ENCODE results near the gene RASSF3. TPM values are rescaled to one million over a fixed set of nuclear protein-coding genes. Genes with fewer than 3 reads are reported as not detected.

RASSF3 gene
- total RNA-seq, 1 donor from 2014 or later = 35.8 TPM

- intact Hi-C loops (cut with micrococcal nuclease) = loop anchor here (1.0 to 5.0 kb wide), 5 partner anchors 9 to 88 kb away; partner anchors contain the start of gene GNS
- H3K9me3 Mint-ChIP-seq = no peaks in the 10 kb centered on the region
- peaks cover 4% of the 10 kb centered on the region for H3K36me3 Mint-ChIP-seq (ENCODE audit: low read depth)
- peak overlapping the region; percentile 97 for H3K27ac Mint-ChIP-seq
- H3K4me1 Mint-ChIP-seq (ENCODE audit: low read depth) = peaks cover 87% of the 10 kb centered on the region
- H3K4me3 Mint-ChIP-seq (ENCODE audit: low read depth) = peak overlapping the region; percentile 87
- no peaks in the 10 kb centered on the region for H3K27me3 Mint-ChIP-seq (ENCODE audit: low read depth)
- DNase-seq (ENCODE audit: low spot score) = peak; percentile 43
Observed at GRCh38 chr12:64669270-64669842, 59.1 kb downstream of the RASSF3 start.

- Mint-ChIP-seq H3K27ac (peak overlapping the region; percentile 97), H3K36me3 (ENCODE audit: low read depth) (peaks cover 4% of the 10 kb centered on the region), H3K27me3 (ENCODE audit: low read depth) (no peaks in the 10 kb centered on the region), H3K9me3 (no peaks in the 10 kb centered on the region), H3K4me3 (ENCODE audit: low read depth) (peak overlapping the region; percentile 87), H3K4me1 (ENCODE audit: low read depth) (peaks cover 89% of the 10 kb centered on the region)
- intact Hi-C loops (cut with micrococcal nuclease) = no loop called here
- DNase-seq (ENCODE audit: low spot score) = no peak
Observed at GRCh38 chr12:64670019-64670418, 59.7 kb downstream of the RASSF3 start.

- no peak for DNase-seq (ENCODE audit: low spot score)
- H3K9me3 Mint-ChIP-seq = no peaks in the 10 kb centered on the region
Observed at GRCh38 chr12:64670919-64671639, 60.8 kb downstream of the RASSF3 start.

GRCh38 chr12:64671681-64672080, 61.4 kb downstream of the RASSF3 start:
- Mint-ChIP-seq H3K4me3 (ENCODE audit: low read depth) (peak overlapping the region; percentile 87), H3K27me3 (ENCODE audit: low read depth) (no peaks in the 10 kb centered on the region), H3K36me3 (ENCODE audit: low read depth) (peaks cover 4% of the 10 kb centered on the region), H3K4me1 (ENCODE audit: low read depth) (peaks cover 83% of the 10 kb centered on the region), H3K27ac (peak overlapping the region; percentile 70), H3K9me3 (no peaks in the 10 kb centered on the region)
- intact Hi-C loops (cut with micrococcal nuclease) = no loop called here
- DNase-seq (ENCODE audit: low spot score) = no peak

More at GRCh38 chr12:64670919-64671639, 60.8 kb downstream of the RASSF3 start:
- no peaks in the 10 kb centered on the region for H3K27me3 Mint-ChIP-seq (ENCODE audit: low read depth)
- H3K4me1 Mint-ChIP-seq (ENCODE audit: low read depth) = peaks cover 89% of the 10 kb centered on the region
- peaks cover 4% of the 10 kb centered on the region for H3K36me3 Mint-ChIP-seq (ENCODE audit: low read depth)
- intact Hi-C loops (cut with micrococcal nuclease) = no loop called here
- peak overlapping the region; percentile 97 for H3K27ac Mint-ChIP-seq
- H3K4me3 Mint-ChIP-seq (ENCODE audit: low read depth) = peak overlapping the region; percentile 87

- Mint-ChIP-seq H3K9me3 (no peaks in the 10 kb centered on the region), H3K36me3 (ENCODE audit: low read depth) (peaks cover 4% of the 10 kb centered on the region), H3K27ac (peak overlapping the region; percentile 69), H3K4me1 (ENCODE audit: low read depth) (peaks cover 82% of the 10 kb centered on the region), H3K4me3 (ENCODE audit: low read depth) (peak overlapping the region; percentile 20), H3K27me3 (ENCODE audit: low read depth) (no peaks in the 10 kb centered on the region)
- no peak for DNase-seq (ENCODE audit: low spot score)
- intact Hi-C loops (cut with micrococcal nuclease) = no loop called here
Observed at GRCh38 chr12:64672925-64673409, 62.7 kb downstream of the RASSF3 start.

- no peak for DNase-seq (ENCODE audit: low spot score)
- H3K9me3 Mint-ChIP-seq = no peaks in the 10 kb centered on the region
- intact Hi-C loops (cut with micrococcal nuclease) = no loop called here
- peak overlapping the region; percentile 69 for H3K27ac Mint-ChIP-seq
- H3K36me3 Mint-ChIP-seq (ENCODE audit: low read depth) = peaks cover 4% of the 10 kb centered on the region
- peaks cover 81% of the 10 kb centered on the region for H3K4me1 Mint-ChIP-seq (ENCODE audit: low read depth)
- H3K4me3 Mint-ChIP-seq (ENCODE audit: low read depth) = no peak overlapping the region
- no peaks in the 10 kb centered on the region for H3K27me3 Mint-ChIP-seq (ENCODE audit: low read depth)
Observed at GRCh38 chr12:64673490-64674169, 63.3 kb downstream of the RASSF3 start.

- intact Hi-C loops (cut with micrococcal nuclease) = no loop called here
- H3K4me1 Mint-ChIP-seq (ENCODE audit: low read depth) = peaks cover 75% of the 10 kb centered on the region
- H3K27me3 Mint-ChIP-seq (ENCODE audit: low read depth) = no peaks in the 10 kb centered on the region
- peak; percentile 37 for DNase-seq (ENCODE audit: low spot score)
- peak overlapping the region; percentile 41 for H3K4me3 Mint-ChIP-seq (ENCODE audit: low read depth)
- H3K27ac Mint-ChIP-seq = peak overlapping the region; percentile 67
- peaks cover 4% of the 10 kb centered on the region for H3K36me3 Mint-ChIP-seq (ENCODE audit: low read depth)
- no peaks in the 10 kb centered on the region for H3K9me3 Mint-ChIP-seq
Observed at GRCh38 chr12:64674367-64674922, 64.2 kb downstream of the RASSF3 start.

- DNase-seq (ENCODE audit: low spot score) = no peak
- H3K4me3 Mint-ChIP-seq (ENCODE audit: low read depth) = no peak overlapping the region
- intact Hi-C loops (cut with micrococcal nuclease) = no loop called here
- H3K27me3 Mint-ChIP-seq (ENCODE audit: low read depth) = no peaks in the 10 kb centered on the region
- H3K4me1 Mint-ChIP-seq (ENCODE audit: low read depth) = peaks cover 72% of the 10 kb centered on the region
- H3K36me3 Mint-ChIP-seq (ENCODE audit: low read depth) = peaks cover 4% of the 10 kb centered on the region
- no peaks in the 10 kb centered on the region for H3K9me3 Mint-ChIP-seq
- H3K27ac Mint-ChIP-seq = no peak overlapping the region
Observed at GRCh38 chr12:64675795-64676194, 65.5 kb downstream of the RASSF3 start.

GRCh38 chr12:64678248-64678647, 68.0 kb downstream of the RASSF3 start:
- no peak for DNase-seq (ENCODE audit: low spot score)
- intact Hi-C loops (cut with micrococcal nuclease) = no loop called here
- H3K36me3 Mint-ChIP-seq (ENCODE audit: low read depth) = peaks cover 10% of the 10 kb centered on the region
- no peak overlapping the region for H3K4me3 Mint-ChIP-seq (ENCODE audit: low read depth)
- no peaks in the 10 kb centered on the region for H3K27me3 Mint-ChIP-seq (ENCODE audit: low read depth)
- no peaks in the 10 kb centered on the region for H3K9me3 Mint-ChIP-seq
- H3K4me1 Mint-ChIP-seq (ENCODE audit: low read depth) = peaks cover 70% of the 10 kb centered on the region
- no peak overlapping the region for H3K27ac Mint-ChIP-seq

GRCh38 chr12:64678835-64679234, 68.5 kb downstream of the RASSF3 start:
- no peak for DNase-seq (ENCODE audit: low spot score)
- Mint-ChIP-seq H3K27me3 (ENCODE audit: low read depth) (no peaks in the 10 kb centered on the region), H3K27ac (no peak overlapping the region), H3K36me3 (ENCODE audit: low read depth) (peaks cover 13% of the 10 kb centered on the region), H3K4me3 (ENCODE audit: low read depth) (no peak overlapping the region), H3K4me1 (ENCODE audit: low read depth) (peaks cover 70% of the 10 kb centered on the region), H3K9me3 (no peaks in the 10 kb centered on the region)
- intact Hi-C loops (cut with micrococcal nuclease) = no loop called here

- Mint-ChIP-seq H3K9me3 (no peaks in the 10 kb centered on the region), H3K27me3 (ENCODE audit: low read depth) (no peaks in the 10 kb centered on the region), H3K27ac (peak overlapping the region; percentile 63), H3K4me3 (ENCODE audit: low read depth) (peak overlapping the region; percentile 34), H3K36me3 (ENCODE audit: low read depth) (peaks cover 18% of the 10 kb centered on the region), H3K4me1 (ENCODE audit: low read depth) (peaks cover 67% of the 10 kb centered on the region)
- peak; percentile 47 for DNase-seq (ENCODE audit: low spot score)
- intact Hi-C loops (cut with micrococcal nuclease) = loop anchor here (2.0 to 5.0 kb wide), 2 partner anchors 19 to 222 kb away; no protein-coding TSS in a partner anchor
Observed at GRCh38 chr12:64679487-64680001, 69.2 kb downstream of the RASSF3 start.

- no peaks in the 10 kb centered on the region for H3K27me3 Mint-ChIP-seq (ENCODE audit: low read depth)
- H3K4me3 Mint-ChIP-seq (ENCODE audit: low read depth) = peak overlapping the region; percentile 34
- H3K9me3 Mint-ChIP-seq = no peaks in the 10 kb centered on the region
- intact Hi-C loops (cut with micrococcal nuclease) = loop anchor here (2.0 to 5.0 kb wide), 2 partner anchors 19 to 223 kb away; no protein-coding TSS in a partner anchor
- H3K4me1 Mint-ChIP-seq (ENCODE audit: low read depth) = peaks cover 66% of the 10 kb centered on the region
- H3K36me3 Mint-ChIP-seq (ENCODE audit: low read depth) = peaks cover 23% of the 10 kb centered on the region
- H3K27ac Mint-ChIP-seq = peak overlapping the region; percentile 72
- no peak for DNase-seq (ENCODE audit: low spot score)
Observed at GRCh38 chr12:64680235-64680634, 69.9 kb downstream of the RASSF3 start.

Measured in activated T-helper 2 cell treated with anti-CD3 and anti-CD28 coated beads, Interferon-gamma antibody, Interleukin-2, Interleukin-4, amounts not matched to agents 10 μg/mL and 5 μg/mL and 100 μg/mL, durations not matched to agents 14 hours and 24 hours and 36 hours (primary cell).